HG03039 (cell line): ENCODE results near the gene RSU1.
A peak's percentile ranks its signal among the peaks of the same experiment; 100 is the strongest.

Experiments
- ATAC-seq: cut with Tn5 transposase; IDR thresholded peaks from one replicate; pipeline ENCODE4 v1.9.1; 2021; ENCODE audit warnings: mild to moderate bottlenecking, moderate library complexity; ENCODE audit not compliant: unreplicated experiment

The RSU1 gene

DNA sequence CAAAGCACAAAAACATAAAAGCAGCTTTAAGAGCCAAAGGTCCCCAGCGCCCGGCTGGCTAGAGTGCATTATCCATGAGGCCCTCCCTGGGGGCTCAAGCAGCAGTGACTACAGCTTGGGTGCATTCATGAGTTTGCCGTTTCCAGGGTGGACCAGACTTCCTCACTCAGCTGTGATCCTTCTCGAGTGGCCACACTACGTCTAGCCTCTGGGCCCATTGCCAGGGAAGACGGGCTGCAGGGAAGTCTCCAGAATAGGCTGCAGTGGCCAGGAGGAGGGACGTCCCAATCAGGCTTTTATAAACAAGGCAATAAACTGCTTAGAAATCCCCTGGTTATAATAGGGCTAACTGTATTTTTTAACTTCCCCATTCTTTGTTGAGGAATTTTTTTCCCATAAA is 206.2 kb downstream of the RSU1 start:
- ATAC-seq, result no peak

DNA sequence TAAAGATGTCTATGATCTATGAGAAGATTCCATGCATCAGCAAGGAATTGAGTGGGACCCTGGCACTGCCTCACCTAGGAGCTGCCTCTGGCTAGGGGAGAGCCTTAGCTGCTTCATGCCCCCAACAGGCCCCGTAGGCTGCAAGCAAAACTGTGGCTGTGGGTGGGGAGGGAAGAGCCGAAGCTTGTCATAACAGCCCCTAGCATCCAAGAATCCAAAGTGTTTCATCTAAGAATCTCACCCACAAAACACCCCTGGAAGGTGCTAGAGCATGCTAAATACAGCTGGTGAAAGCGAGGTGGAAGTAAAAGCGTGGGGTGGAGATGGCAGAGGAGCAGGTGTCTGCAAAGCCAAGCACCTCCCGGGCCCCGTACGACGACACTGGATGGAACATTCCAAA is 208.0 kb downstream of the RSU1 start:
- no peak for ATAC-seq

DNA sequence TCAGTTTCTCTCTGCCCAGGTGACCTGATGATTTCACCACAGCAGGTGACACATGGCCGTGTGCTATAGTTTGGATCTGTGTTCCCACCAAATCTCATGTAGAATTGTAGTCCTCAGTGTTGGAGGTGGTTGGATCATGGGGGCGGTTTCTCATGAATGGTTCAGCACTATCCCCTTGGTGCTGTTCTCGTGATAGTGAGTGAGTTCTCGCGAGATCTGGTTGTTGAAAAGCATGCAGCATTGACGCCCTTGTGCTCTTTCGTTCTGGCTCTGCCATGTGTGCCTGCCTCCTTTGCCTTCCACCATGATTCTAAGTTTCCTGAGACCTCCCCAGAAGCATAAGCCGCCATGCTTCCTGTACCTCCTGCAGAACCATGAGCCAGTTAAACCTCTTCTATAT is 210.3 kb downstream of the RSU1 start:
- ATAC-seq, result no peak

DNA sequence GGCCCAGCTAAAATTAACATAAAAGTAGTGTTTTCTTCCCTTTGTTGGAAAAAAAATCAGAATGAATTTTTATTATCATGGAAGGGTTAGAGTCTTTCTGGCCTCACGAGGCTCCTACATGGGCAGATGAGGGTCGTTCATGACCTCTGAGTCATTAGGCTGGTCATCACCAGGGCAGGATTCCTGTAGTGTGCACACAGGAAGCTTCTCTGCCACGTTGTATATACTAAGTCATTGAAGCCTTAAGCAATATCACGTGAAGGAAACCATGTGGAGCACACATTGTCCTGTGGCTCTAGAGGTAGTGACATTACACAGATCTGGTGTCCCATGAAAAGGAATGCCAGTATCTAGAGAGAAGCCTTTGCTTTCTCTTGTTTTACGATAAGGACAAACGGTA is 210.8 kb downstream of the RSU1 start:
- ATAC-seq, result no peak

DNA sequence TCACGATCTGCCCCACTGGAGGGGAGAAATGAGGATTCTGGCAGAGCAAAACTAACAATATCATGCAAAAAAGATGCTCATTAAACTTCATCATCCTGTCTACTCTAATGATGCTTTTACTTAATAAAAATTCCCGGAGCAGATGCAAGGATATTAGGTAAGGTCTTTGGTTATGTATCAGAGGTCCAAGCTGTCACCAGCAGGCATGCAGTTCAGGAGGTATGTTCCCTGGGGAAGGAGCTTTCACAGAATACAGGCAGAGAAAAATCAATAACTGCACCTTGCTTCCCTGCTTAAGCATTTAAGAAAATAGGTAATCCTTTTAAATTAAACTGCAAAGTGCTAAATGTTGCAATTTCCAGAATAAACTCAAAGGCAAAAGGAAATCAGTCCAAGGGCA is 213.9 kb downstream of the RSU1 start:
- no peak for ATAC-seq

DNA sequence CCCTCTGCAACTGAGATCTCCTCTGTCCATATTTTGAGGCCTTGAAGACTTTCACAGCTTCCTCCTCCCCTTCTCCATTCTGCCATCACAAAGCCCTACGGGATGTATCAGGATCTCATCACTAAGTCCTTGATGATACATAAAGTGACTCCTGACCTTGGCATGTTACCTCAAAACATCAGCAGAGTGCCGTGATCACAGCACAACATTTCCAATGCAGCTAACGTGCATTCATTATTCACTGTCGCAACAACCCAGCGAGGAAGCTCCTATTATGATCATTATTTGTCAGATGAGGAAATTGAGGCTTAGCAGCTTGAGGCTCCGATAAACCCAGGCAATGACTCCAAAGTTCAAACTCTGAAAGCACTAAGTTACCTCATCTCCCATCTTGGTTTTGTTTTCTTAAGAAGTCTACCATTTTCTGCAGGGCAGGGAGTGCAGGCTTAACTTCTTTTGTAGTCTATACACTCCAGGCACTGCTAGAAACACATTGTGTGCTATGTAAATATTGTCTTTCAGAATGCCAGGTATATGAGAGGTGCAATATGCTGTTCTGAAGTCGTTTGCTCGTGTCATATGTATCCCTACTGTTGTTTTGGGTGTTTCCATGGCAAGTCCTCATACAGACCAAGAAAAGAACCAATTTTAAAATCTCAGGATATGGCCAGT is 215.0 kb downstream of the RSU1 start:
- ATAC-seq, result no peak

GRCh38 chr10:16599662-16600061 is 217.6 kb downstream of the RSU1 start:
- no peak for ATAC-seq

GRCh38 chr10:16597656-16598055 is 219.6 kb downstream of the RSU1 start:
- no peak for ATAC-seq

GRCh38 chr10:16592378-16592777 is 224.8 kb downstream of the RSU1 start:
- ATAC-seq, result no peak

DNA sequence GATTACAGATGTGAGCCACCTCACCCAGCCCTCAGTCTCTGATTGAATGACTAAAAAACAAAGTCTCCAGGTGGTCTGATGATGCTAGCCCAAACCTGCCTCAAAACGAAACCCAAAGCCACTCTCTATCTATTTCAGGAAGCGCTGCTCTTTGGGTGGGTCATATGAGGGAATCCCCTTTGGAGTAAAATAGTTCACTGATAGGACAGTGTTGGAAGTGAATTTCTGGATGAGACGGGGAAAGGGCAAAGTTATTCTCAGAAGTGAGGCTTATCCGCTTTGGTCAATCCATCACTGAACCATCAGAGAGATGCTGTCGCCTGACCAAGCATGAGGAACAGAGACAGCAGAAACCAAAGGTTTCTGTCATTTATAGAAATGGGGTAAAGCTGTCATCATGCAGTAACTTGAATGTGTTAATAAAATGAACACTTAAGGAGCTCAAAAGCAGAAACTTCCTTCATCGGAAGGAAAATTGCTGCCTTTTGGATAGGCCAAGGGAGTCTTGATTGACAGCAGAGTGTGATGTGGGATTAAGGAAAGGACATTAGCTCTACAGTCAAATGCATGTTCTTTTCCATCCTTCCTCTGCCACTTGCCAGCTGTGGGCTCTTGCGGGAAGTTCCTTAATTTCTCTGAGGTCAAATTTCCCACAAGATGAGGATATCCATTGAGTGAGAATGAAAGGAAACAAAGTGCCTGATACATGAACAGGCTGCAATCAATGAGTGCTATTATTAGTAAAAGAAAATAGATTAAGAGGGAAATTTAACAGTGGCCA is 230.7 kb downstream of the RSU1 start:
- peak; percentile 89 for ATAC-seq

GRCh38 chr10:16585103-16585502 is 232.1 kb downstream of the RSU1 start:
- peak; percentile 35 for ATAC-seq

DNA sequence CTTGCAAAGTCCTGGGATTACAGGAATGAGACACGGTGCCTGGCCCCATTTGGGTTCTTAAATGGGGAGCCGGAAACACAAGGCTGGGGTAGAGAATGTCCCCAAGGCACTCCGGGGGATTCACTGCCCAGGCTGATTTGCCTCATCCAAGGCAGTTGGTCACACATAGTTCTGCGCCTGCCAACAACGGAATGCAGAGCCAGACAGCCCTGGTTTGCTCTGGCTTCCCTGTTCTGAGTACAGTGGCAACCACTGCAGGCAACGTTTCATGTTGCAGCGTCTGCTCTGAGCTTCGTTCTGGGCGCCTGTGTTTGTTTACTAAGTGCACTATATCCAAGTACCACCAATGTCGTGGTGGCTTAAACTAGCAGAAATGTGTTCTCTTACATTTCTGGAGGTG is 233.8 kb downstream of the RSU1 start:
- no peak for ATAC-seq

- ATAC-seq, result no peak
Observed at GRCh38 chr10:16581202-16581601, 236.0 kb downstream of the RSU1 start.

GRCh38 chr10:16570731-16571130 is 246.5 kb downstream of the RSU1 start:
- ATAC-seq, result peak; percentile 91

GRCh38 chr10:16566202-16566805 is 250.9 kb downstream of the RSU1 start:
- ATAC-seq, result no peak

DNA sequence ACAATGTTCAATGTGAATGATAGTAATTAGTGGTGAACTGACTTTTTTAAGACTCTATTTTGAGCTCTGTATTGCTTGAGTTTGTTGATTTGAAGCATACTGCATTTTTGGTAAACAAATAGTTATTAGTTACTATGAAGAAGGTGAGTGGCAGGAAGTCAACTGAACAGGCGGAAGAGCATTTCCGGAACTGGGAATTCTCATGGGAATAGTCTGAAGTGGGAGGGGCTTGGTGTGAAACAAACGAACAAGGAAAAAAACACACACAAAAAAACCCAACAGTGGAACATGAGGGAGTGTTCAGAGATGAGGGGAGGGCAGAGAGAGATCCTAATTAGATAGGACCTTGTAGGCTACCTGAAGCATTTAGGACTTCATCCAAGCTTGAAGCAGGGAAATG is 251.6 kb downstream of the RSU1 start:
- no peak for ATAC-seq

GRCh38 chr10:16562891-16563290 is 254.3 kb downstream of the RSU1 start:
- no peak for ATAC-seq

- no peak for ATAC-seq
Observed at GRCh38 chr10:16559236-16559773, 257.9 kb downstream of the RSU1 start.

DNA sequence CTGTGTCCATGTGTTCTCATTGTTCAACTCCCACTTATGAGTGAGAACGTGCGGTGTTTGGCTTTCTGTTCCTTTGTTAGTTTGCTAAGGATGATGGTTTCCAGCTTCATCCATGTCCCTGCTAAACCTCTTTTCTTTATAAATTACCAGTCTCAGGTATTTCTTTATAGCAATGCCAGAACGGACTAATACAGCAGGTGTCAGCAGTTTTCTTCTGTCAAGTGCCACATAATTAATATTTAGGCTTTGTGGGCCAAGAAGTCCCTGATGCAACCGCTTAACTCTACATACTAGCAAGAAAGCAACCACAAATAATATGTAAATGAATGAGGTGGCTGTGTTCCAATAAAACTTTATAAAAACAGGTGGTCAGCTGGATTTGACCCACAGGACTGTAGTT is 269.3 kb downstream of the RSU1 start:
- no peak for ATAC-seq

DNA sequence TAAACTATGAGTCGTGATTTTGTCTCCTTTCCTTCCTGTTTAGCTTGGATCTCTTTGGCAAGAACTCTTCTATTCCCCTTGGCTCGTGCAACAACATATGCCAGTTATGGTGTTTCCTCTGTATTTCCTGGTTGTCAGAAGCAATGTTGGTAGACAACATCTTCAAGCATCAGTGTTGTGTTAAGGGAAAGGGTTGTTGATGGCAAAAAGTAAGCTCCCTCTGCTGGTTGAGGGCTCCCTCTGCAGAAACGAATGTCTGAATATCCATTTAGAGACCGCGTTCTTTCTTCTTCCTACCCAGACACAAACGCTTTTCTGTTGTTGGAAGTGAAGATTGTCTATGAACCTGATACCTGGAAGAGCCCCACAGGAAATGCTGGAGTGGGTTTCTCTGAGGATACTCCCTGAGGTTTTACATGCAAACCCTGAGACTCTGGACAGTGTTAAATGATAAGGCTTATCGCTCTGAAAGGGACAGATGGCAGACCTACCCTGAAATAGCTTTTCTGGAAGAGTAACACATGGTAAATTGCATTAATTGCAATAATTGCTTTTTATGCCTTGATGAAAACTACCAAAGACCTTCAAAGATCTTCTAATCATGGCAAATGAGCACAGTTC is 272.0 kb downstream of the RSU1 start:
- peak; percentile 53 for ATAC-seq

DNA sequence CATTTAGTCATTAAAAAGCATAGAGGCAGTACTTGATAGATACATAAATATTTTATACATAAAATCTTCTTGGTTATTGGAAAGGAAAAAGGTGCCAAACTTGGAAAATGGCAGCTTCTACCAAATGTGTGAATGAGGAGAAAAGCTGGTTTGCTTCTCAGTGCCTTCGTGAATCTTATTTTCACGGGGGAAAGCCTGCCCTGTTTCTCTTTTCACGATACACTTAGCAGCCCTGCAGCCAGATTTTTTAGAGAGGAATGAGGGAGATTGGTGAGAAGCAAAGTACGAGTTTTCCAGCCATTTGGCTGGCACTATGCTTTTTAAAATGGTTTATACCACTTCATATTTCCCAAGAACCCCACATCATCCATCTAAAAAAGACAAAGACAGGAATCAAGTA is 272.6 kb downstream of the RSU1 start:
- no peak for ATAC-seq
